ENCODE data around the gene WASF3. TPM values are rescaled to one million over a fixed set of nuclear protein-coding genes. Genes with fewer than 3 reads are reported as not detected.

WASF3 gene
- total RNA-seq, 4 donors from 2014 or later = 5.4 to 11.6 (median 7.6) TPM

- Histone ChIP-seq H3K27ac (no peak overlapping the region), H3K4me3 (no peak overlapping the region), H3K9me3 (no peaks in the 10 kb centered on the region), H3K27me3 (no peaks in the 10 kb centered on the region), H3K36me3 (peaks cover 0 to 15% of the 10 kb centered on the region in 2 donors), H3K4me1 (no peaks in the 10 kb centered on the region)
- intact Hi-C loops (cut with DNase I; ENCODE audit: low total_unique reads) = no loop called here
- in situ Hi-C loops (cut with MboI; ENCODE audit: low sequenced_read_pairs in 4 of 4) = loop anchor here in 1 of 4 donors (25.0 kb wide), 1 partner anchor 190 kb away; no protein-coding TSS in a partner anchor
- DNase-seq = no peak
- TF ChIP-seq POLR2A (IDR thresholded peaks at IDR 0.05) = no peak
- TF ChIP-seq CTCF (IDR thresholded peaks at IDR 0.05 in 4 of 5, conservative IDR thresholded peaks at IDR 0.05 in 1 of 5) = no peak
- ATAC-seq = no peak
Measured at GRCh38 chr13:26677156-26677555, 119.7 kb downstream of the WASF3 start.

DNA sequence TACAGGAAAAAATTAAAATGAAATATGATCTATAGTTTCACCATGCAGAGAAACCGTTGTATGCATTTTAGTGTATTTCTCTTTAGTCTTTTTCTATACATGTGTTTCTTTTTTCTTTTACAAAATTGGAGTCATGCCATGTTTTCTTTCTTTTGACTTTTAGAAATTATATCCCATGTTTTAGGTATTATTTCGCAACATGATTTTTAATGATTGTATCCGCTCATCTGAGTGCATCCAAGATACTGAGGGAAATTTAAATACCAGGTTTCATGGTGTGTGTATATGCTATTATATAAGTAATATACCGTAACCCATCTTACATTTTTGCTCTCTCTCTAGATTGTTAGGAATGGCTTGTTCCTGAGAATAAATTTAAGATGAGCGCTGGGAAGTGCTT, 120.8 kb downstream of the WASF3 start:
- Histone ChIP-seq H3K4me3 (no peak overlapping the region), H3K36me3 (peaks cover 0 to 27% of the 10 kb centered on the region in 2 donors), H3K27ac (no peak overlapping the region), H3K4me1 (no peaks in the 10 kb centered on the region), H3K27me3 (no peaks in the 10 kb centered on the region), H3K9me3 (no peaks in the 10 kb centered on the region)
- in situ Hi-C loops (cut with MboI; ENCODE audit: low sequenced_read_pairs in 4 of 4) = loop anchor here in 1 of 4 donors (25.0 kb wide), 1 partner anchor 191 kb away; no protein-coding TSS in a partner anchor
- intact Hi-C loops (cut with DNase I; ENCODE audit: low total_unique reads) = no loop called here
- DNase-seq (no peak), ATAC-seq (no peak)
- TF ChIP-seq CTCF (IDR thresholded peaks at IDR 0.05 in 4 of 5, conservative IDR thresholded peaks at IDR 0.05 in 1 of 5) = no peak
- TF ChIP-seq POLR2A (IDR thresholded peaks at IDR 0.05) = no peak

- H3K4me3 ChIP-seq = no peak overlapping the region
- peaks cover 0 to 32% of the 10 kb centered on the region in 2 donors for H3K36me3 ChIP-seq
- intact Hi-C loops (cut with DNase I; ENCODE audit: low total_unique reads) = no loop called here
- no peaks in the 10 kb centered on the region for H3K4me1 ChIP-seq
- TF ChIP-seq CTCF (IDR thresholded peaks at IDR 0.05 in 4 of 5, conservative IDR thresholded peaks at IDR 0.05 in 1 of 5) (no peak), POLR2A (IDR thresholded peaks at IDR 0.05) (no peak)
- no peak overlapping the region for H3K27ac ChIP-seq
- H3K27me3 ChIP-seq = no peaks in the 10 kb centered on the region
- in situ Hi-C loops (cut with MboI; ENCODE audit: low sequenced_read_pairs in 4 of 4) = loop anchor here in 1 of 4 donors (25.0 kb wide), 1 partner anchor 191 kb away; no protein-coding TSS in a partner anchor
- no peak for ATAC-seq
- no peaks in the 10 kb centered on the region for H3K9me3 ChIP-seq
- DNase-seq = no peak
Measured at GRCh38 chr13:26678796-26679195, 121.3 kb downstream of the WASF3 start.

- in situ Hi-C loops (cut with MboI; ENCODE audit: low sequenced_read_pairs in 4 of 4) (loop anchor here in 1 of 4 donors (25.0 kb wide), 1 partner anchor 192 kb away; no protein-coding TSS in a partner anchor), intact Hi-C loops (cut with DNase I; ENCODE audit: low total_unique reads) (no loop called here)
- H3K27ac ChIP-seq = no peak overlapping the region
Measured at GRCh38 chr13:26679411-26680122, 122.1 kb downstream of the WASF3 start.

More at GRCh38 chr13:26679411-26680122, 122.1 kb downstream of the WASF3 start:
- Histone ChIP-seq H3K4me3 (no peak overlapping the region), H3K27me3 (no peaks in the 10 kb centered on the region), H3K36me3 (peaks cover 0 to 35% of the 10 kb centered on the region in 2 donors), H3K4me1 (no peaks in the 10 kb centered on the region), H3K9me3 (no peaks in the 10 kb centered on the region)
- DNase-seq = no peak
- TF ChIP-seq CTCF (IDR thresholded peaks at IDR 0.05 in 4 of 5, conservative IDR thresholded peaks at IDR 0.05 in 1 of 5) = no peak
- no peak for TF ChIP-seq POLR2A (IDR thresholded peaks at IDR 0.05)
- no peak for ATAC-seq

Data from gastrocnemius medialis (tissue), 4 donors.